HG03521 (cell line): Measurements from ENCODE around the gene TMEM221.
A peak's percentile ranks its signal among the peaks of the same experiment; 100 is the strongest.

Source experiments
- ATAC-seq: cut with Tn5 transposase; IDR thresholded peaks from one replicate; pipeline ENCODE4 v1.9.1; 2021; ENCODE audit warnings: mild to moderate bottlenecking, moderate library complexity; ENCODE audit not compliant: unreplicated experiment

The TMEM221 gene

GRCh38 chr19:17406046-17406886 is 42.2 kb downstream of the TMEM221 start:
- no peak for ATAC-seq

- ATAC-seq, result peak; percentile 59
Observed at GRCh38 chr19:17405250-17406045, 43.0 kb downstream of the TMEM221 start, which contains the start of gene BST2. BST2 (minus strand) TSS chr19:17405630; CDS start chr19:17405575, 55 bp downstream.

GRCh38 chr19:17404621-17405249 is 43.7 kb downstream of the TMEM221 start:
- ATAC-seq, result no peak

GRCh38 chr19:17404015-17404414 is 44.5 kb downstream of the TMEM221 start:
- ATAC-seq, result no peak

GRCh38 chr19:17402982-17403855 is 45.2 kb downstream of the TMEM221 start:
- ATAC-seq, result no peak

- ATAC-seq, result no peak
Observed at GRCh38 chr19:17401628-17402027, 46.8 kb downstream of the TMEM221 start.

- no peak for ATAC-seq
Observed at GRCh38 chr19:17398902-17399527, 49.5 kb downstream of the TMEM221 start.

GRCh38 chr19:17394891-17395415 is 53.5 kb downstream of the TMEM221 start:
- ATAC-seq, result no peak

- ATAC-seq, result no peak
Observed at GRCh38 chr19:17393914-17394313, 54.6 kb downstream of the TMEM221 start, which contains the start of gene CCDC194. CCDC194 (minus strand) TSS chr19:17394196; CDS start chr19:17394158, 38 bp downstream.

GRCh38 chr19:17393002-17393401 is 55.5 kb downstream of the TMEM221 start:
- no peak for ATAC-seq

GRCh38 chr19:17391371-17392151 is 56.9 kb downstream of the TMEM221 start:
- no peak for ATAC-seq

GRCh38 chr19:17390665-17391370 is 57.6 kb downstream of the TMEM221 start:
- ATAC-seq, result peak; percentile 89

- no peak for ATAC-seq
Observed at GRCh38 chr19:17389957-17390664, 58.4 kb downstream of the TMEM221 start.

- no peak for ATAC-seq
Observed at GRCh38 chr19:17389288-17389687, 59.2 kb downstream of the TMEM221 start.

GRCh38 chr19:17385878-17386611 is 62.4 kb downstream of the TMEM221 start:
- no peak for ATAC-seq
